DOHH2 (cell line): ENCODE data around the gene KRTAP4-16.
"Not testable (repeated sequence)": the region's sequence is repeated elsewhere in the genome, so short reads cannot be mapped to it uniquely, and the experiment has no call there.

ENCODE experiments used
- EZH2phosphoT487 ChIP-seq: fragments of 200-600 bp; sonication (generic); IDR thresholded peaks from 2 replicates; pipeline ENCODE4 v1.6.1; 2017; ENCODE audit warnings: borderline replicate concordance, mild to moderate bottlenecking, antibody characterized with exemption, low read length, moderate library complexity, mixed read lengths
- TF ChIP-seq, protein P1 (sequence below): fragments of 200-600 bp; sonication (generic); IDR thresholded peaks from one replicate; pipeline ENCODE4 v1.5.1; 2014; ENCODE audit warnings: antibody characterized with exemption, mild to moderate bottlenecking, low read depth, low read length; ENCODE audit not compliant: poor library complexity, severe bottlenecking

DNA sequence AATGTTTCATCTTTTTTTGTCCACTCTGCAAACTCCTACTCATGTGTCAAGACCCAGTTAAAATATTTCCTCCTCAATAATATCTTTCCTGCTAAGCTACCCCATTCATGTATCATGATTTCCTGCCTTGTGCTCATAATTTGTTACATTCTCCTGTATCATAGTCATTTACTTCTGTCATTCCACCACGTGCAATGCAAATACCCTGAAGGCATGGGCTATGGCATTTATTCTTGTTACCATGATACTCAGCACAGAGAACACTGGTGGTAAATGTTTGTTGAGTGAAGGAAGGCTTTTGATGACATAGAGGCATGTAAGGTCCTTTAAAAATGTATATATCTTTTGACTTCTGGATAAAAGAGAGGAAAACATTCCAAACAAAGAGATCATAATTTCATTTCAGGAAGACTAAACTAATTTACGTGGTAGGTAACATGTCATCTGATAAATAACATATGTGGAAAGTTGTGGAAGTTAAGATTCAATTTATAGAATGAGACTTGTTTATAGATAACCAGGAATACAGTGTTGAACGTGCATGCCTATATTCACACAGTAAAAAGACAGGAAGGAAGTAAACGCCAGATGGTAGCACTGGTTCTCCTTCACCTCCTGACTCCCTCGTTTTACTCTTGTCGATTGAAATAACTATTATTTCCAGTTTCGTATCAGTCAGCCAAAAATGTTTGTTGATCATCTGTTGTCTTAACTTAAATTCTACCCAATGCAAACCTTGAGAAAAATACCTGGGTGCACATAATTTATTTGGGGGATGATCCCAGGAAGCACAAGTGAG lies 2.1 kb downstream of the KRTAP4-16 start:
- TF ChIP-seq, protein P1, sequence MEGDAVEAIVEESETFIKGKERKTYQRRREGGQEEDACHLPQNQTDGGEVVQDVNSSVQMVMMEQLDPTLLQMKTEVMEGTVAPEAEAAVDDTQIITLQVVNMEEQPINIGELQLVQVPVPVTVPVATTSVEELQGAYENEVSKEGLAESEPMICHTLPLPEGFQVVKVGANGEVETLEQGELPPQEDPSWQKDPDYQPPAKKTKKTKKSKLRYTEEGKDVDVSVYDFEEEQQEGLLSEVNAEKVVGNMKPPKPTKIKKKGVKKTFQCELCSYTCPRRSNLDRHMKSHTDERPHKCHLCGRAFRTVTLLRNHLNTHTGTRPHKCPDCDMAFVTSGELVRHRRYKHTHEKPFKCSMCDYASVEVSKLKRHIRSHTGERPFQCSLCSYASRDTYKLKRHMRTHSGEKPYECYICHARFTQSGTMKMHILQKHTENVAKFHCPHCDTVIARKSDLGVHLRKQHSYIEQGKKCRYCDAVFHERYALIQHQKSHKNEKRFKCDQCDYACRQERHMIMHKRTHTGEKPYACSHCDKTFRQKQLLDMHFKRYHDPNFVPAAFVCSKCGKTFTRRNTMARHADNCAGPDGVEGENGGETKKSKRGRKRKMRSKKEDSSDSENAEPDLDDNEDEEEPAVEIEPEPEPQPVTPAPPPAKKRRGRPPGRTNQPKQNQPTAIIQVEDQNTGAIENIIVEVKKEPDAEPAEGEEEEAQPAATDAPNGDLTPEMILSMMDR, result not testable (repeated sequence)
- not testable (repeated sequence) for TF ChIP-seq EZH2phosphoT487
